GM23338 (cell line): ENCODE measurements around the gene PDHX. TPM values are rescaled to one million over a fixed set of nuclear protein-coding genes. Genes with fewer than 3 reads are reported as not detected.

Experiments
- CTCF ChIP-seq, 2 experiments: fragments of 200-600 bp in 1 of 2; sonication (generic) in 1 of 2; conservative IDR thresholded peaks; 2 replicates each; pipeline versions ENCODE4 v1.5.1 to v1.6.1; 2016 to 2017; ENCODE audit warnings: antibody characterized with exemption in 2 of 2, low read depth in 2 of 2, mild to moderate bottlenecking in 2 of 2, moderate library complexity in 1 of 2
- POLR2AphosphoS5 ChIP-seq: IDR thresholded peaks from 2 replicates; pipeline ENCODE4 v1.6.1; 2016; ENCODE audit warnings: antibody characterized with exemption, low read depth
- ZNF114 ChIP-seq: fragments of 250-450 bp; sonication (Bioruptor Pico); IDR thresholded peaks from 2 replicates; pipeline ENCODE4 v1.5.0; 2020; ENCODE audit warnings: mild to moderate bottlenecking, moderate library complexity
- ZNF462 ChIP-seq: fragments of 250-450 bp; sonication (Bioruptor Pico); IDR thresholded peaks from 2 replicates; pipeline ENCODE4 v1.5.0; 2020; ENCODE audit warnings: mild to moderate bottlenecking, moderate library complexity
- polyA plus RNA-seq: library from polyadenylated mRNA; unstranded; fragments of >200 nt; fragmentation: Nextera tagmentation; extraction: Ambion mirVana; gene quantifications from 2 replicates; pipeline ENCODE4 v1.2.1, GENCODE V29; 2016
- total RNA-seq: library from RNA; depleted of rRNA; stranded (reverse); fragments of >200 nt; shearing (Covaris generic); gene quantifications from 2 replicates; pipeline ENCODE4 v1.2.3, GENCODE V29; 2014
- TF ChIP-seq, protein P1 (sequence below): IDR thresholded peaks from 2 replicates; pipeline ENCODE4 v1.6.1; 2016; ENCODE audit warnings: antibody characterized with exemption

Gene PDHX
- total and polyA plus RNA-seq, 2 experiments from 2014 or later: 36.9 to 40.2 TPM

DNA sequence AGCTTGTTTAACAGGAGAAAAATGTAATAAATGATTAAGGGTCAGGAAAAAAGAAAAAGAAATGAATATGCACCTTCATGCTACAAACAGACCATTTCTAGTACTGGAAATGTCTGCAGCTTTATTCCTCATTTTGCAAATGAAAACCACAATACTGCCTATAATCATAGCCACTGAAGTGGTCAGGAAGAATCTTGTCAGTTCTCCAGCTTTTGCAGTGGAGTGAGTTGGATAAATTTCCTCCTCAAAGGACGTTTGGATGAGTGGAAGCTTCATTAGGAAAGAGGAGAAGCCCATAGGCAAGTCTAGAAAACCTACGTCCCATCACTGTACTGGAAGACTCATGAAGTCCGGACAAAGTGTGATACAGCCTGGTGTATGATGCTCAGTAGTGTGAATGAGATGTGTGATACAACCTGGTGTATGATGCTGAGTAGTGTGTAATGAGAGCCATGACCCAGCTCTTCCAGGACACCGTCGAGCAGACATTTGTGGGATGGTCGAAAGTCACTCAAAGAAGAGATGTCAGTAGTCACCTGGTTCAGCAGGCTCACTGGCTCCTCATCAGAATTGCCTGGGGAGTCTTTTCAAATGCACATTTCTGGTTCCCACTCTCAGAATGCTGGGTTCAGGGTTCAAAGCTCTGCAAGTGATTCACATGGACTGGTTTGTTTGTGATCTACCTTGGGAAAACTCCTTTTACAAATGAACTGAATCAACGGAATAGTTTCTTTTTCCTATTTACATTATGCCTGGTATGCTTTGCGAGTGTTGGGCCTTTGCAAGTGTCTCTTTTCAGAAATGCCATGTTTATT is 101.3 kb downstream of the PDHX start (continued):
- TF ChIP-seq ZNF462 (CRISPR knock-in tag): no peak; the same call in 1 of the 2 replicates
- no peak for TF ChIP-seq POLR2AphosphoS5
- no peak for TF ChIP-seq CTCF (conservative IDR thresholded peaks at IDR 0.05; ENCODE audit: low read depth in 2 of 2)
- TF ChIP-seq, protein P1, sequence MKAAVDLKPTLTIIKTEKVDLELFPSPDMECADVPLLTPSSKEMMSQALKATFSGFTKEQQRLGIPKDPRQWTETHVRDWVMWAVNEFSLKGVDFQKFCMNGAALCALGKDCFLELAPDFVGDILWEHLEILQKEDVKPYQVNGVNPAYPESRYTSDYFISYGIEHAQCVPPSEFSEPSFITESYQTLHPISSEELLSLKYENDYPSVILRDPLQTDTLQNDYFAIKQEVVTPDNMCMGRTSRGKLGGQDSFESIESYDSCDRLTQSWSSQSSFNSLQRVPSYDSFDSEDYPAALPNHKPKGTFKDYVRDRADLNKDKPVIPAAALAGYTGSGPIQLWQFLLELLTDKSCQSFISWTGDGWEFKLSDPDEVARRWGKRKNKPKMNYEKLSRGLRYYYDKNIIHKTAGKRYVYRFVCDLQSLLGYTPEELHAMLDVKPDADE: no peak
- no peak for TF ChIP-seq ZNF114
